ENCODE measurements around the gene ERF. TPM values are rescaled to one million over a fixed set of nuclear protein-coding genes. Genes with fewer than 3 reads are reported as not detected.

Gene ERF
- total RNA-seq, 1 donor from 2014 or later, result 47.4 TPM

DNA sequence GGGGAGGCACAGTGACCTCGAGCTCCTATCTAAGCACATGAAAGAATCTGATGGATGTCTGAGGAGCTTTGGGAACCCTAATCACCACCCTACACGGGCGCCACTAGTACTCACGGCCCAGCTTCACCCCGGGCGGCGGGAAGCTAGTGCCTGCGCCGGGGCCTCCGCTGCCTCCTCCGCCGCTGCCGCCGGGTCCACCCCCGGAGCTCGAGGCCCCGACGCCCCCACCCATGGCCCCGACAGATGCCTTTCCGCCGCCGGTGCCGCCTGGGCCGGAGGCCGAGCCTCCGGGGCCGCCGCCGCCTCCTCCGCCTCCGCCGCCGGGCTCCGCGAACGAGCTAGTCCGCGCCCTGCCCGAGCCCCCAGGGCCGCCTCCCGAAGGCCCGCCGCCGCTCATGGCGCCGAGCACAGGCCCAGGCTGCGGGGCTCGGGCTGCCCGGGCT lies 12.8 kb downstream of the ERF start:
- peak; percentile 53 for DNase-seq (ENCODE audit: low spot score)

DNA sequence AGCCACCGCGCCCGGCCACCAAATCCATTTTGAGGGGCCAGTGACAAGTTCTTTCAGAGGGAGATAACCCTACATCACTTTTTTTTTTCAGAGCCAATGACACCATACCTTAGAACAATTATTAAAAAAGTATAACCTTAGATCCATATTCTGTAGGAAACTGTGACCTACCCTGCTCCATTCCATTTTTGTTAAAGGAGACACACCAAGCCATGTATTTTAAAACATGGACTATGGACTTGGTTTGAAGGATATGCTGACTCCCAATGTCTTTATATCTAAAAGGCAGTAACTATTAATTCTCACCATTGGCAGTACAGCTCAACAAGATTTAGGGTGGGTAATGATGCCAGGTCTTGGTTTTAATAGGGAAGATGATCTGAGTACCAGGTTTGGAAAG lies 13.6 kb downstream of the ERF start:
- no peak for DNase-seq (ENCODE audit: low spot score)

DNA sequence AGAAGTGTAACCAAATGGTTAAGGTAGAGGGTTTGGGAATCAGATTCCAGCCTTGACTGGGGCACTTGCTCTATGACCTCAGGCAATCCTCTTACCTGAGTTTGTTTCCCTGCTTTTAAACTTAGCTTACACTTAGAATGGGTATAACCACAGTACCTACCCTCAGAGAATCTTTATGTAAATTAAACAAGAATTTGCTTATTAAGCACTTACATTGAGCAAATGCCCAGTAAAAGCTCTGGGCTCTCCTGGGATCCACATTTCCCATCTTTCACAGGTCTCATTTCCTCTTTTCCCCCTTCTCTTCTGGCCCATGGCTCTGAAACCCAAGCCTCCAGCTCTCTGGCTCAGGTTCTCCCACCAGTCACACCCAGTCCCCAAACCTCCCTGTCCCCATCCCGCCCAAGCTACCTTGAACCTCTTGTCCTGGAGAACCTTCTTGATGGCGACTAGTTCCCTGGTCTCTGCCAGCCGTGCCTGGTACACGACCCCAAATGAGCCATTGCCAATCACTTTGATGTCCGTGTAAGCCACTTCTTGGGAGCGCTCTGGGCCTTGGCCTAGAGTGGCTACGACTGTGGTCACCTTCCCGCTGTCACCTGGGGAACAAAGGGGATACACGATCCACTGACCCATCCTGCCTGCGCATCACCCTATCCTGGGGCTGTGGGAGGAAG lies 15.2 kb downstream of the ERF start:
- DNase-seq (ENCODE audit: low spot score), result no peak

DNA sequence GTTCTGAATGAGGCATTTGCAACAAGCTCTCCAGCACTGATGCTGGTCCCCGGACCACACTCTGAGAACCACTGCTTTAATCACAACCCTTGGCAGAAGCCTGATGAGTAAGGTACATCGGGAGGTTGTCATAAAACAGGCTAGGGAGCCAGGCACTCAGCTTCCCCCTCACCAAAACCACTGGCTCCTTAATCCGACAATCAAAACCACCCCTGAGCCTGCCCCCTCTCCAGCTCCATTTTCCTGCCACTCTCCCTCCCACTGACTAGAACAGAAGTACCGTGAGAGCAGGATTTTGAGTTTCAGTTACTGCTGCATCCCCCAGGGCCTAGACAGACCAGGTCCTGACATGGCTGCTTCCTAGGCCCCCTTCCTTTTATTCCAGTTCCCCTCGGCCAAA lies 19.7 kb downstream of the ERF start:
- DNase-seq (ENCODE audit: low spot score), result no peak

DNA sequence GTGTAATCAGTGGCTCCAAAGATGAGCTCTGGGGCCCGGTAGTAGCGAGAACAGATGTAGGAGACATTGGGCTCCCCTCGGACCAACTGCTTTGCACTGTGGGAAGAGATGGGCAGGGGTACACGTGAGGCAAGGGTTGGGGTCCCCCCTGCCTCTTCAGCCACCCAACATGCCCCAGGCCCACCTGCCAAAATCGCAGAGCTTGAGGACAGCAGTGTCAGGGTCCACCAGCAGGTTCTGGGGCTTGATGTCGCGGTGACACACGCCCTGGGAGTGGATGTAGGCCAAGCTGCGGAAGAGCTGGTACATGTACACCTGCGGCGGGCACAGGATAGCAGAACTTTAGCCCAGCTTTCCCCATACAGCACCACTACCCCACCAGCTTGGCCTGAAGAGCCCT lies 20.6 kb downstream of the ERF start:
- DNase-seq (ENCODE audit: low spot score), result no peak

DNA sequence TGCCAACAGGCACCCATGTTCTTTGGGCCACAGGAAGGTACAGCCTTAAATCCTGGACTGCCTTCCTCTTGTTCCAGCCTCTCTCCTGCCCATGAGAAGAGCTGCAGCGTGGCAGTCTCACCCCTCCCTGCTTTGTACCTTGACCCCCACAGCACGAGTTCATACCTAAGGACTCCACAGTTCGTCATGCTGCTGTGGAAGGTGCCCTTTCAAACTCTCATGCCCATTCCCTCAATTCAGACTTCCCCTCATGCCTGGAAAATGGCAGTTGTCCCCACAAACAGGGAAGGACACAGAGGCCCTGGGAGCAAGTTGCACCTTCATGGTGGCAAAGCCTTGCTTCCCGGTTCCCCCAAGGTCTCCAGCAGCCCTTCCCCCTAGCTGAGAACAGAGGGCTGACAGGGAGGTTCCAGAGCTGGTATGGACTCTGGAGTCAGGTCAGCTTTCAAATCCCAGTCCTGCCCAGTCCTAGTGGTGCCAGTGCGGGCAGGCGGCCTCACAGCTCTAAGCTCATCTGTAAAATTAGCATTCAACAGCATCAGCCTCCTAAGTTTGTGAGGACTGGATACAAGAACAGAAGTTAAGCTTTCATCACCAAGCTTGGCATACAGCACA lies 21.1 kb downstream of the ERF start:
- no peak for DNase-seq (ENCODE audit: low spot score)

DNA sequence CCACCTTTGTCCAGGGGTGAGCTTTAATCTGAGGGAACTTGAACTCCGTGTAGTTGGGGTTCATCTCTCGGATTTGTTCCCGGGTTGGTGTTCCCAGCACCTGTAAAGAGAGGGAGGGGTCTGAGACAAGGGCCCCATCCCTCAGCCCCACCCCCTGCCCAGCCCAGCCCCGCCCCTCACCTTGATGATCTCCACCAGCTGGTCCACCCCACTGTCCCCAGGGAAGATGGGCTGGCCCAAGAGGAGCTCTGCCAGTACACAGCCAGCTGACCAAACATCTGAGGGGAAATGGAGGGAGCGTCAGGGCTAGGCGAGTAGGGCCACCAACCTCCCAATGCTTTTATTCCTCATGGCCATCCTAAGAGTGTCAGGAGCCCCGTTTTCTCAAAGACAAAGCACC lies 21.8 kb downstream of the ERF start:
- no peak for DNase-seq (ENCODE audit: low spot score)

DNA sequence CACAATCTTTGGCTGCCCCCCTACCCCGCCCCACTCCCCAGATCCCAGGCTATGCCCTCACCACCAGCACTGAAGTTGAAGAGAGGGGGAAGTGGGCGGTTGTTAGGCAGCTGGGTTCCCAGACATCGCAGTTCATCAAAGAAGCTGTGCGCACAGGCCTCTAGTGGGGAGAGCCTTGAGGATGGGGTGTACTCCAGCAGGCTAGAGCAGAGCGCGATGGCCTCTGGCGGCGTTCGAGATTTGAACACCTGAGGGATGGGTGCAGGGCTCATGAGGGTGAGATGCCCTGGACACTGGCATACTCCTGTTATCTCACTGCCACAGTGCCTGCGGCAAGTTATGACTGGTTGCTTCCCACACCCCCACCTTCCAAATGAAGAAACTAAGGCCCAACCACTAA lies 22.5 kb downstream of the ERF start:
- no peak for DNase-seq (ENCODE audit: low spot score)

DNA sequence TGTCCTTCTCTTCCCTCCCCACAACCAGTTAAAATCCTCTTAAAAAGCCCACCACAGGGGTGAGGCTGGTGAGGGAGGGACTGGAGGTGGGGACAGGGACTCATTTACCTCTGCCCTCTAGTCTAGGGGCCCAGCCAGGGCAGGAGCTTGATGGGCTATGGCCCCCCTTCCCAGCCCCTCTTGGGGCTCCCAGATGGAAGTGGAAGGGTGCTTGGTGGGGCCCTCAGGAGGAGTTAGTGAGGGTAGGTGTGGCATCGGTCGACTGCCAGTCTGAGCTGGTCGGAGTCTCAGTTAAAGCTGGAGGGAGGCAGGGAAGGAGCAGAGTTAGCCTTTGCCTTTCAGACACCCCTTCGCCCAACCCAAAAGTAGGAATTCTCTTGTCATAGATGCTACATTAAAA lies 24.4 kb downstream of the ERF start:
- no peak for DNase-seq (ENCODE audit: low spot score)

DNA sequence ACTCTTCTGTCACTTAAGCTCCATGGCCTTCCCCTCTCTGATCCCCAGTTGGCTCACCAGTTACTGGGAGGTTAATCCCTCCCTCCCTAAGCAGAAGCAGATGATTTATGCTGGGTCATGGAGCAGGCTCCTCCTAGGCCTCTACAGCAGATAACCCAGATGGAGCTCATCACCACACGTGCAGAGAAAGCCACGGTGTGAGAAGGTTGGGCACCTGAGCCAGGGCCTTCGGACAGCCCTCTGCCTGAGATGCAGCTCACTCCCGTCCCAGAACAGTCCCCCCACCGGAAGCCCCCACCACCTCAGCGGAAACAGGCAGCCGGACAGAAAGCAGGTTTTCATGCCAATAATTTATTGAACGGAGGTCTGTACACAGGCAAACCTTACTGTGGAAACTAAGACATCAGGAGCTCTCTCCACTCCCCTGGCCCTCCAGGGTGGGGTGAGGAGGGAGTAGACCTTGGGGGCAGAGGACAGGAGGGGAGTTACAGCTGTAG lies 25.0 kb downstream of the ERF start:
- no peak for DNase-seq (ENCODE audit: low spot score)

DNA sequence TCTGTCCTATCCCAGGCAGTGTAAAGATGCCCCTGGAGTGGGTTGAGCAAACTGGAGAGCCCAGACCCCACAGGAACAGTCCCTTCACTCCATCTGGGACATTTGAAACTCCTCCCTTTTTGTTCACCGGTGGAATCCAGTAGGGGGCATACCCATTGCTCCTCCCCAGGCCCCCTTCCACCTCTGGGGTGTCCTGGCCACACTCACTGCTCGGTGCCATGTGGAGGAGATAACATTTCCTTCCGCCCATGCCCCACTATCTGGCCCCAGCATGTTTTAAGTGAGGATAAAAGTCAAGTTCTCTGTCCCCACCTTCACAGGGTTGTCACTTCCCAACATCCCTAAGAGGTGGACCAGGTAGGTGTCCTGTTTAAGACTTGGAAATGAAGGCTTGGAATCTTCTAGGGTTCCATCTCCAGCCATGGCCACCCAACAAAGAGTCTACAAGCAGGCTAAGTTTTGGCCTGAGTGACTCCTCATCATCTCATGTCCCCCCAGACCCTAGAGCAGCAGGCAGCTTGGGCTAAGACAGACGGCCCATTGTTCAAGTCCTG lies 25.6 kb downstream of the ERF start:
- no peak for DNase-seq (ENCODE audit: low spot score)

DNA sequence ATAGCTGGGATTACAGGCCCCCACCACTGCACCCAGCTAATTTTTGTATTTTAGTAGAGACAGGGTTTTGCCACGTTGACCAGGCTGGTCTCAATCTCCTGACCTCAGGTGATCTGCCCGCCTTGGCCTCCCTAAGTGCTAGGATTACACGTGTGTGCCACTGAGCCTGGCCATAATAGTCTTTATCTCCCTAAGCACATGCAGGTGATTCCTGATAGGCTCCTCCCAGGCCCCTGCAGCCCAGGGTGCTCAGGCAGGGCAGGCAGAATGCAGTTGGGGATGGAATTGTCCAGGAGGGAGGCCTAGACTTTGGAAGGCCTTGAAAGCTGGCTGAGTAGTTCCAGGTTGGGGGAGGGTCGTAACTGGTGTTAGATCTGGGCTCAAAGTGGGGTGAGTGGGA lies 26.3 kb downstream of the ERF start:
- DNase-seq (ENCODE audit: low spot score), result no peak

DNA sequence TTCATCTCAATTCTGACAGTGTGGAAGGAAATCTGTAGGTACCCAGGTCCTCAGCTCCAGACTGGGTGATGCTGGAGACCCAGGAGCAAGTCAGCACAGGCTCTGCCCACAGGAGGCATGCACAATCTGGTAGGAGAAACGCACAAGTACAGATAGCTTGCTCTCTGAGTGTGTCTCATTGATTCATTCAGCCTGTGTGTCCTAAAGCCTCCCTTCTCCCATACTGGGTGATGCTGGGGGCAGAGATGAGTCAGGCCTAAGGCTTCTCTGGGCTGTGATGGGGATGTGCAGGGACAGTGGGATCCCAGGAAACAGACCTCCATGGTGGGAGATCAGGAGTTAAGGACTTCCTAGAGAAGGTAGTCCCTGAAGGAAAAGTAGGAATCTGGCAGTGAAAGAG lies 28.0 kb downstream of the ERF start:
- DNase-seq (ENCODE audit: low spot score), result no peak

DNA sequence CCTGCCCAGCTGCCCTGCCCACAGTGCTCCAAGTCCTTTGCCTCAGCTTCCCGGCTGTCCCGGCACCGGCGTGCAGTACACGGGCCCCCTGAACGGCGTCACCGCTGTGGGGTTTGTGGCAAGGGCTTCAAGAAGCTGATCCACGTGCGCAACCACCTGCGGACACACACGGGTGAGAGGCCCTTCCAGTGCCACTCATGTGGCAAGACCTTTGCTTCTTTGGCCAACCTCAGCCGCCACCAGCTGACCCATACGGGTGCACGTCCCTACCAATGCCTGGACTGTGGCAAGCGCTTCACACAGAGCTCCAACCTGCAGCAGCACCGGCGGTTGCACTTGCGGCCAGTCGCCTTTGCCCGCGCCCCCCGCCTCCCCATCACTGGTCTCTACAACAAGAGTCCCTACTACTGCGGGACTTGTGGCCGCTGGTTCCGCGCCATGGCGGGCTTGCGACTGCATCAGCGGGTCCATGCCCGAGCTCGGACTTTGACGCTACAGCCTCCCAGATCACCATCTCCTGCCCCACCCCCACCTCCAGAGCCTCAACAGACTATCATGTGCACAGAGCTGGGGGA lies 29.1 kb downstream of the ERF start:
- no peak for DNase-seq (ENCODE audit: low spot score)

DNA sequence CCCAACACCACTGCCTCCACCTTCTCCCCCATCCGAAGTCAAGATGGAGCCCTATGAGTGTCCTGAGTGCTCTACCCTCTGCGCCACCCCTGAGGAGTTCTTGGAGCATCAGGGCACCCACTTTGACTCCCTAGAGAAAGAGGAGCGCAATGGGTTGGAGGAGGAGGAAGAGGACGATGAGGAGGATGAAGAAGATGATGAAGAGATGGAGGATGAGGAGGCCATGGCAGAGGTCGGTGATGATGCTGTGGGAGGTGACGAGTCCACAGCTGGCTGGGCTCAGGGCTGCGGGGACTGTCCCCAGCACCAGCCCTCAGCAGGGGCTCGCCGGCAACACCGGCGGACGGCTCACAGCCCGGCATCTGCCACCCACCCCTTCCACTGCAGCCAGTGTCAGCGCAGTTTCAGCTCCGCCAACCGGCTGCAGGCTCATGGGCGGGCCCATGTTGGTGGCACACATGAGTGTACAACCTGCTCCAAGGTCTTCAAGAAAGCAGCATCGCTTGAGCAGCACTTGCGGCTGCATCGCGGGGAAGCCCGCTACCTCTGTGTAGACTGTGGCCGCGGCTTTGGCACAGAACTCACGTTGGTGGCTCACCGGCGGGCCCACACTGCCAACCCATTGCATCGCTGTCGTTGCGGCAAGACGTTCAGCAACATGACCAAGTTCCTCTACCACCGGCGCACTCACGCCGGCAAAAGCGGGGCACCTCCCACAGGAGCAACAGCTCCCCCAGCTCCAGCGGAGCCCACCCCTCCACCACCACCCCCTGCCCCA lies 29.8 kb downstream of the ERF start:
- DNase-seq (ENCODE audit: low spot score), result no peak

DNA sequence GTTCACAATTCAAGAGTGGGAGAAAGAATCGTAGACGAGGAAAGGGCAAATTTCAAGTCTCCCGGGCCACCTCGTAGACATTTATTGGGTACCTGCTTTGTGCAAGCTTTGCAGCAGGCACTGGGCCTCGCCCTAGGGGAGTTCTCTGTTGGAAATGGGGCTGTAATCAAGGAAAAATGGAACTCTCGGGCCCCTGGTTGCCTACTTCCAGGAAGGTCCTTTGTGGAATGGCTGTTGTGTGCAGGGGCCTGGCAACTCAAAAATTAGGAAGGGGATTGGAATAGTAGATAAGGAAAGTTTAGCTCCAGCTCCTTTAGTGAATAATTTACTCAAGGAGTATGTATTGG lies 34.2 kb downstream of the ERF start:
- DNase-seq (ENCODE audit: low spot score), result no peak

DNA sequence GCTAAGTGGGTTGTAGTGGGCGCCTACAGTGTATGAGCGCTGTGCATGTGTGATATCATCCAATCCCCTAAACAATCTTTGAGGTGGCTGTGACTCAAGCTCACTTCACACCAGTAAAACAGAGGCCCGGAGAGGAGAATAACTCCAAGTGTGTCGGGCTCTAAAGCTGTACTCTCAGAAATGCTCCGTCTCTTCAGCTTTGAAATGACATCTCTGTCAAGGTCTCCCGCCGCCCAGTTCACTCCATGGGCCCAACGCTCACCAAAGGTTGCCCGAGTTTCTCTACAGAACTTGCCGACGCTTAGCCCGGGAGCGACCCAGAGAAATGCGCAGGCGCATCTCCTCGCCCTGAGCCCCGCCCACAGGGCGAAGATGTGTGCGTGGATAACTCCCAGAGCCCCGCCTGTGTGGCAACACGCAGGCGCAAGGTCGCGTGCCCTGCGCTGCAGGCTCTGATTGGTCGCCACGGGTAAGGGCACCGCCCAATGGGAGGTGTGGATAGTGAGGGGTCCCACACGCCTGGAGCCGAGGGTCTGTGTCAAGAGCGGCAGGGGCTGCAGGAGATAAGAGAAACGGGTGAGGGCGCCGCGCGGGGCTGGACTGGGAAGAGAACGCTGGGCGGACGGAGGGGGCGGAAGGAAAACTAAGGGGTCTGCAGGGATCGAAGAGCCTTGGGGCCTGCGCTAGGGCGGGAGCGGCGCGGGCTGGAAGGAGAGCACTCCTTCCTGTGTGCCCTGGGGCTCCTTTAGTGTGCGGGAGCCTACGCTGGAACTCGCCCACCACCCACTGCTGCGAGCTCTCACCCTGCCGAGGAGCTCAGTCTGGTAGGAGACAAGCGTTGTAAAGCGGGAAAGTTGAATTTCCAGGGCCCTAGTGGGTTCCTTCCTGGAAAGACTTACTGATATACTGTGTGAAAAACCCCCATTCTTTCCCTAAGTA lies 34.8 kb downstream of the ERF start, which contains the start of gene ZNF526:
Gene ZNF526 (plus strand): TSS at position 501 of the 939 bp plus-strand sequence. CDS start 4,092 bp downstream, outside the sequence.
- DNase-seq (ENCODE audit: low spot score), result peak; percentile 97

DNA sequence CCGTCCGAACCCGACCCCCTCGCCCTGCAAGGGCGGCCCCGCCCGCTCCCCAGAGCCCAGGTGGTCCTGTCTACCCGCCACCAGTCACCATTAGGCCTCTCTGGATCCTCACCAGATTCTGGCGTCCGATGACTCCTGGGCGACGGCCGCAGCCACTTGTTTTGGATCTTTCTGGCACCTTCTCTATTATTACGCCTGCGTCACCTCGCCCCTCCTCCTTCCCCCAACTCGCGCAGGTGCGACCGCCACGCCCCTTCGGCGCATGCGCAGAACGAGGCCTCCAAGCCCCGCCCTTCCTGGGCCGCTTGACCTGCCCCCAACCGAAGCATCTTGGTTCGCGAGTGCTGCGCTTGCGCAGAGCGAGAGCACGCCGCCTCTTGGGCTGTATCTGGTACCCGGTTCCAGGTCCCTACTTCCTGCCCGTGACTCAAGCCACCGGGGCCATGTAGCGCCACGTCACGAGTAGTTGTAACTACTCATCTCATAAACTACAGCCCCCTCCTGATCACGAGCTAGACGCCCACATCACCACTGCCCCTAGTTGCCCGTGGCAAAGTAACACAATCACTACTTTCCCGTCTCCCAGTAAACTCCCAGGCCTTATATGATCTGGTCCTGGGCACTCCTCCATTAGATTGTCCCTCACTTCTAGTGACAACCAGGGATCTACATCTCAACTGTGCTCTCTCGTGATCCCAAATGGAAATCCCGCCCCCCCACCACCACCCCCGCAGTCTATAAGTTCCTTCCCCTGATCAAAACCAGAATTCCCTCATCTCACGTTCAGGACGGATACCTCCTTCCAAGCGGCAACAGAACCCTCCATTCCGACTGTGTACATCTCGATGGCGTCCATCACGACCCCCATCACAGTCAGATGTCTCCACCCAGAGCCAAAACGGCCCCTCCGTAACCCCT lies 37.1 kb downstream of the ERF start, which contains the start of gene DEDD2:
Gene DEDD2 (minus strand): TSS at position 158 of the 918 bp plus-strand sequence. CDS start 670 bp downstream, outside the sequence.
- DNase-seq (ENCODE audit: low spot score), result peak; percentile 99

DNA sequence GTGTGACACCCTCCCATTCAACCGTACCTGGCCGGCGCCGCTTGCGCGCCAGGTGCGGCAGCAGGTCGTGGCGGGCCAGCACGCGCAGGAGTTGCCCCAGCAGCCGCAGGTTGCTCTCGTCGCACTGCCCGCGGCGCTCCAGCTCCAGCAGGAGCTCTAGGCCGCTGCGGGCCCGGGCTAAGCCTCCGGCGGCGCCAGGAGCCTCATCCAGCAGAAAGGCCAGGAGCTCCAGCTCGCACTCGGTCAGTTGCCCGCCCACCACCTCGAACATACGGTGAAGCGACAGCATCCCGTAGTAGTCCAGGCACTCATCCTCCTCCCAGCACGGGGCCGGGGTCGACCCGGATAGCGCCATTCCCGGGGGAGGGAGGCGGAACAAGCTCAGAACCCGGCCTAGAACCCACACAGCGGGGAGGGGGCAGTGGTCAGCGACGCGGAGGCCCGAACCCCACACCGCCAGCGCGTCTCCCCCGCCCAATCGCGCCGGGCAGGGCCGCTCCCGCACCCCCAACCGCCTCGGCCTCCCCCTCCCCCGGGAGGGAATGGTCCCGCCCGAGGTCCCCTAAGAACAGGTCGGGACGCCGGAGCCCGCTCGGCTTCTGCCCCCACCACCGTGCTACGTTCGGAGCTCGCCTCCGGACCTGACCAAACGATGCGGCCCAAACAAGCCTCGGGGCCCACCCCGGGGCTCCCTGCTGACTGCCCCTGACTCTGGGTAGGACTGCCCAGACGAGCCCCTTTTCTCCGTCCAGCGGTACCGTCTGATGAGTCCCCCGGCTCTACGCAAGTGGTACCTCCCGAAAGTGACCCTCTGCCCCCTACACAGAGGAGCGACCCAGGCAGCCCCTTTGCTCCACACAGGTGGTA lies 38.0 kb downstream of the ERF start:
- DNase-seq (ENCODE audit: low spot score), result no peak
